ENCODE data around the gene JUN.

DNA sequence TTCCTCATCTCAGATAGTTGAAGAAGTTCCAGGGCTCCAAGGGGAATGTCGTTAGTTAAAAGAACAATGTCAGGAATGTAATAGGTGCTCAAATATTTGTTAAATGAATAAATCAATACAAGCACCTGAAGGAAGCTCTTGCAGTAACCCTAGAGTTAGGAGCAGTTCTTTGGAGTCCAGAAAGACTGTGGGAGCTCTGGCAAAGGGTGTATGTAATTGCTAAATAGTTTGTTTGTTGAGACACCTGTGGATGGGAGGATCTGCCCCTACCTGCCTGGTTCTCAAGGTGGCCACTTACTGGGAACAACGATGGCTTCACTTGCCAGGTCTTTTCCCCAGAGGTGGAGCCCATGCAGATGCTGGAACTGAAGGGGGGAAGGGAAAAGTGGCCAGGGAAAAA lies 27.5 kb upstream of the JUN start:
- no peak for TF ChIP-seq GATA3 (IDR thresholded peaks at IDR 0.05; ENCODE audit: low read depth, low read length)
- no peak for TF ChIP-seq GATA2 (IDR thresholded peaks at IDR 0.05; ENCODE audit: low read depth, low read length)

Measured in SH-SY5Y (cell line).